Measurements from ENCODE around the gene ZEB2.

The ZEB2 gene

DNA sequence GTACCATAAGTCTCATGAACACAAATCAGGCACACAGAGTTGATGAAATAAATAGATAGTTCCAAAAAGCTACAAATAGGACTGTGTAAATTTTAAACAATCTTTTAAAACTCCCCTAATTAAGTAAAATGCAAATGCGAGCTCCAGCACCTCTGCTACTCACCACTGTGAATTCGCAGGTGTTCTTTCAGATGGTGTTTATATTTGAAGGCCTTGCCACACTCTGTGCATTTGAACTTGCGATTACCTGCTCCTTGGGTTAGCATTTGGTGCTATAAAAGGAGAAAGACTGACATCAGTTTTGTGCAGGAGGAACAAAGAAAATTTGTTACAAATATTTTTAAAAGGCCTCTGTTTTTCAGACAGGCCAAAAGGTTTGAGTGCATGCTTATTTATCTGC lies 118.9 kb downstream of the ZEB2 start:
- in situ Hi-C loops (cut with HindIII; ENCODE audit: low sequenced_read_pairs): no loop called here

GRCh38 chr2:144396318-144396717 lies 123.6 kb downstream of the ZEB2 start:
- in situ Hi-C loops (cut with HindIII; ENCODE audit: low sequenced_read_pairs): no loop called here

- in situ Hi-C loops (cut with HindIII; ENCODE audit: low sequenced_read_pairs): no loop called here
Observed at GRCh38 chr2:144390424-144391020, 129.4 kb downstream of the ZEB2 start.

- in situ Hi-C loops (cut with HindIII; ENCODE audit: low sequenced_read_pairs): no loop called here
Observed at GRCh38 chr2:144389930-144390311, 130.0 kb downstream of the ZEB2 start.

DNA sequence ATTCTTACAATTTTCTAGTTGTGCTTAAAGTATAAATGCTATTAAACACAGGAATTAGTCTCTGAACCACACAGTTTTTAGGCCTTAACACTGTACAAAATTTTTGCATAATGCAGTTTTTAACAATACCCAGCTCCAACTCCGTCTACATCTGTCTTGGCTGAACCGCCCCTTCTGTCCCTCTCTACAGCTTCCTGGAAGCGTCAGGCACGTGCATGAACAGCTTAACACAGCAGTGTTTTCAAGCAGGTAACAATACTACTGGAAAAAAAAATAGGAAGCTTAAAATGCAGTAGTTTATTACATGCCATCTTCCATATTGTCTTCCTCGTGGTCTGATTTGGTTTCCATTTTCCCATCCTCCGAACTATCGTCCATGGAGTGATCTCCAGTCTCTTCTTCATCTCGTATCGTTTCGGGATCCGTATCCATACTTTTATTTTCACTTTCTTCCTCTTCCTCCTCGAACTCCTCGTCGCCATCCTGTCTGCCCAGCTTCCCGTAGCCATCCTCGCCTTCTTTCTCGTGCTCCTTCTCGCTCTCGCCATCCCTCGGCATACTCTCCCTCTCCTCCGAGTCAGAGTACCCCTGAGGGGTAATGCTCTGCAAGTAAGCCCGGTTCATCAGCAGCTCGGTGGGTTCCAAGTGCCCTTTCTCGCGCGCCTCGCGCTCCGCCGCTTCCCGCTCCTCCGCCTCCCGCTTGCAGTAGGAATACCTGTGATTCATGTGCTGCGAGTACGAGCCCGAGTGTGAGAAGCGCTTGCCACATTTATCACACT lies 130.6 kb downstream of the ZEB2 start:
- in situ Hi-C loops (cut with HindIII; ENCODE audit: low sequenced_read_pairs): no loop called here

GRCh38 chr2:144385381-144385780 lies 134.5 kb downstream of the ZEB2 start:
- in situ Hi-C loops (cut with HindIII; ENCODE audit: low sequenced_read_pairs): no loop called here

GRCh38 chr2:144383571-144384100 lies 136.3 kb downstream of the ZEB2 start:
- in situ Hi-C loops (cut with HindIII; ENCODE audit: low sequenced_read_pairs): no loop called here

DNA sequence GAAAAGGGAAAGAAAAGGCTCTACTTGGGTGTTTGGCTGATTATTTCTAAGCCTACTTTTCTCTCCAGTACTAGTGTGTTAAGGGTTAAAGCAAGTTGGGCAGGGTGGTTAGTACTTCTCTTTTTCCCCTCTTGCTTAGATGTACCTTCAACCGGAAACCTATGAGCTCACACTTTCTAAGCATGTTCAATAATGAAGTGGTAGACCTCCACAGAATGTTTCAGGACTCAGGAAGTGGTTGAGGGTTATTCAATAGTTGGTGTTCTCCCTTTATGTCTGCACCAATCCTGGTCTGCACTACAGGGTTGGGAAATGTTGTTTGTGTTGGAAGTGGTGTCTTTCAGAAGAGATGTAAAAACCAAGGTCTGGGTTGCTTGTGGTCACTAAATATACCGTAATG lies 137.1 kb downstream of the ZEB2 start:
- in situ Hi-C loops (cut with HindIII; ENCODE audit: low sequenced_read_pairs): no loop called here

- in situ Hi-C loops (cut with HindIII; ENCODE audit: low sequenced_read_pairs): no loop called here
Observed at GRCh38 chr2:144381716-144382115, 138.2 kb downstream of the ZEB2 start.

DNA sequence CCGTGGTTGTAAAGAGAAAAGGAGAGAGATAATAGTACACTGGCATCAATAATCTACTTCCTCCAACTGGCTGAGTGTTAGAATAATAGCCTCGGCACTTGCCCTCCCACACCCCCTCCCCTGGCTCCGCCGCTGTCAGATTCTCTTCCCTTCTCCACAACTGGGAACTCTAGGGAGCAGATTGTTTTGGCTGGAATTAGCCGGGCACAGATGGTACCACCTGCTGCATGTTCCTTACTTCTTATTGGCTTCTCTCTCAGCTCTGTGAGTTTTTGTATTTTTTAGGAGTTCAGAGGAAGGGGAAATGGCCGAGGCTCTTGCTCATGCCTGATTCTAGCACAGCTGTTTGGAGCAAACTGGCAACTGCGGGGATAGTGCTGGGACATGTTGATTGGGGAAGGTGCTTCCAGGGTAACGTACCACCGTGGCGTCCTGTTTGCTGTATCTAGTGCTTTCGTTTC lies 140.0 kb downstream of the ZEB2 start:
- in situ Hi-C loops (cut with HindIII; ENCODE audit: low sequenced_read_pairs): no loop called here

DNA sequence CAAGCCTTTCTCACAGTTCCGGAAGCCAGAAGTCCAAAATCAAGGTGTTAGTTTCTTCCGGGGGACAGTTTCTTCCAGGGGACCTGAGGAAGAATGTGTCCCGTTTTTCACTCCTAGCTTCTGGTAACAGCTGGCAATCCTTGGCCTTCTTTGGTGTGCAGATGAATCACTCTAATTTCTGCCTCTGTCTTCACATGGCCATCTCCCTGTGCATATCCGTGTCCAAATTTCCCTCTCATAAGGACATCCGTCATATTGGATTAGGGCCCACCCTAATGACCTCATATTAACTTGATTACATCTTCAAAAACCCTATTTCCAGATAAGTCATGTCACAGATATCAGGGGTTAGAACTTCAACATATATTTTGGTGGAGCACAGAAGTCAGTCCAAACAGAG lies 141.4 kb downstream of the ZEB2 start:
- in situ Hi-C loops (cut with HindIII; ENCODE audit: low sequenced_read_pairs): no loop called here

DNA sequence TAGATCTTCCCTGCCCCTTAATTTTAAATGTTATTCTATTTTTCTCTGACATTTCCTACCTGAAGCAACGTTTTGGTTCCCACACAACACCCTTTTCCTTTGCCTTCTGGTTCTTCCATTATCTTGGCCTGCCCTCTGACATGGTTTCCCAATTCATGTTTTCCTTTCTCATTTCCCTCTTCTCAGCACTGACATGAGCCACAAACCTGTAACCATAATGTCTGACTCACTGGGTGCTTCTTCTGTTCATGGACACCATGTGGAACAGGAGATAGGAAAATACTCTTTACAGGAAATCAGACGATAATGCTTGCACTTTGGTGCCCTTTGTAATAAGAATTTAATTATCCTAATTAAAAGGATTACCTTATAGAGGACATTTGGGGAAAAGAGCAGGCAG lies 142.0 kb downstream of the ZEB2 start:
- in situ Hi-C loops (cut with HindIII; ENCODE audit: low sequenced_read_pairs): no loop called here

GRCh38 chr2:144376926-144377325 lies 143.0 kb downstream of the ZEB2 start:
- in situ Hi-C loops (cut with HindIII; ENCODE audit: low sequenced_read_pairs): no loop called here

- in situ Hi-C loops (cut with HindIII; ENCODE audit: low sequenced_read_pairs): no loop called here
Observed at GRCh38 chr2:144376460-144376859, 143.5 kb downstream of the ZEB2 start.

DNA sequence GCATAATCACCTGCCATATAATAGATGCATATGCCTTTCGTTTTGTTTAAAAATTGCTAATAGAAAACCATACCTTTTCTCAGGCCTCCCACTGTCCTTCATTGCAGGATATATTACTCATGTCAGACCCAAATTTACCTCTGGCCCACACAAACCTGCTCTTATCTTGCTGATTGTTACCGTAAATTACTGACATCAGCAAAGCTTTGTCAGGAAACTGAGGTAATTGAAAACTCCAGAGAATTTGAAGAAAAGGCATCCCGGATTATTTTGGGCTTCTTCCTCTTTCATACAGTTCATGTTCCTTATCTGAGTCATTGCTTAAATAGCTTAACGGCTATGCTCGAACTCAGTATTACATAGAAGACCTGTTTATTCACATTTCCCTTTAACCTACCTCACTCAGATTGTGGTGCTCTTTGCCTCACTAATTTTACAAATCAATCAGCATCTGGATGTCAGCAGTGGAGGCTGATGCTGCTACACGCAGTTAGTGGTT lies 145.7 kb downstream of the ZEB2 start:
- in situ Hi-C loops (cut with HindIII; ENCODE audit: low sequenced_read_pairs): no loop called here

GRCh38 chr2:144372410-144373080 lies 147.4 kb downstream of the ZEB2 start:
- in situ Hi-C loops (cut with HindIII; ENCODE audit: low sequenced_read_pairs): no loop called here

- in situ Hi-C loops (cut with HindIII; ENCODE audit: low sequenced_read_pairs): no loop called here
Observed at GRCh38 chr2:144370937-144371584, 148.9 kb downstream of the ZEB2 start.

DNA sequence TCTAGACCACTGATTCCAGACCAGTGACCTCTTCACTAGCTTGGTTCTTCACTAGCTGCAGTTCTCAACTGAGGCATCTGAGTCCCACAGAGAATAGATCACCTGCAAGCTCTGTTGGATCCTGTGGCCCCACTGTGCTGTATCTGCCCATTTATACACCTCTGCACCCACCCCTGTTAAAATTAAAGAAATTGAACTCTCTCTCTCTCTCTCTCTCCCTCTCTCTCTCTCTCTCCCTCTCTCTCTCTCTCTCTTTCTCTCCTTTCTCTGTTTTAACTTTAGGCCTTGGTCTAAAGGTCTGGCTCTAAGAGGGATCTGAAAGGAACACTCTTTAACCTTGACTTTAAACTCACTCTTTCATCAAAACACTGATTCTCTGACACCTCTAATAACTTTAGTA lies 150.5 kb downstream of the ZEB2 start:
- in situ Hi-C loops (cut with HindIII; ENCODE audit: low sequenced_read_pairs): loop anchor here (5.0 kb wide), 1 partner anchor 53 kb away; no protein-coding TSS in a partner anchor

GRCh38 chr2:144366825-144367429 lies 153.0 kb downstream of the ZEB2 start:
- in situ Hi-C loops (cut with HindIII; ENCODE audit: low sequenced_read_pairs): loop anchor here (5.0 kb wide), 1 partner anchor 55 kb away; no protein-coding TSS in a partner anchor

- in situ Hi-C loops (cut with HindIII; ENCODE audit: low sequenced_read_pairs): loop anchor here (5.0 kb wide), 1 partner anchor 57 kb away; no protein-coding TSS in a partner anchor
Observed at GRCh38 chr2:144364944-144365738, 154.8 kb downstream of the ZEB2 start.

Measured in endothelial cell of hepatic sinusoid (primary cell).